Left forelimb (tissue), 1 donor: ENCODE data around the gene ZNF554.
"Not testable (repeated sequence)": the region's sequence is repeated elsewhere in the genome, so short reads cannot be mapped to it uniquely, and the experiment has no call there.

ENCODE experiments used
- DNase-seq: peaks from one replicate; pipeline ENCODE4 v3.0.0-alpha.2; 2018; ENCODE audit warnings: low spot score

Gene ZNF554

DNA sequence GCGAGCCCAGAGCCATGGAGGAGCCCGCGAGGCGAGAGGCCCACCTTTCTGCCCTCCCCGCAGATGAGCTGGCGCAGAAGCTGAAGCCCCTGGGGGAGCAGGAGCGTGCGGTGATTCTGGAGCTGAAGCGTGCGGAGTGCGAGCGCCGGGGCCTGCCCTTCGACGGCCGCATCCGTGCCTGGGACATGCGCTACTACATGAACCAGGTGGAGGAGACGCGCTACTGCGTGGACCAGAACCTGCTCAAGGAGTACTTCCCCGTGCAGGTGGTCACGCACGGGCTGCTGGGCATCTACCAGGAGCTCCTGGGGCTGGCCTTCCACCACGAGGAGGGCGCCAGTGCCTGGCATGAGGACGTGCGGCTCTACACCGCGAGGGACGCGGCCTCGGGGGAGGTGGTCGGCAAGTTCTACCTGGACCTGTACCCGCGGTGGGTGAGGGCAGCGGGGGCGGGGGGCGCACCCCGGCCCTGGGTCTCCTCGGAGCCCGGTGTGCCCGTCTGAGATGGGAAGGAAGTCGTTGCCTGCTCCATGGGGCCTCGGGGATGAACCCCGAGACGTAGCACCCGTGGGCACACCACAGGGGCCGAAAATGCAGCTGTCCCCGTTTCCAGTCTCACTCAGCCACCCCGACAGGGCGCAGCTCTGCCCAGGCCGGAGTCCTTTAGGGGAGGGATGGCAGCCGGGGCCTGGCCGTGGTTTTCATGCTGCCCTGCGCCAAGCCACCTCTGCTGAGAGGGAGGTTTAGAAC, 12.1 kb upstream of the ZNF554 start:
- no peak for DNase-seq

DNA sequence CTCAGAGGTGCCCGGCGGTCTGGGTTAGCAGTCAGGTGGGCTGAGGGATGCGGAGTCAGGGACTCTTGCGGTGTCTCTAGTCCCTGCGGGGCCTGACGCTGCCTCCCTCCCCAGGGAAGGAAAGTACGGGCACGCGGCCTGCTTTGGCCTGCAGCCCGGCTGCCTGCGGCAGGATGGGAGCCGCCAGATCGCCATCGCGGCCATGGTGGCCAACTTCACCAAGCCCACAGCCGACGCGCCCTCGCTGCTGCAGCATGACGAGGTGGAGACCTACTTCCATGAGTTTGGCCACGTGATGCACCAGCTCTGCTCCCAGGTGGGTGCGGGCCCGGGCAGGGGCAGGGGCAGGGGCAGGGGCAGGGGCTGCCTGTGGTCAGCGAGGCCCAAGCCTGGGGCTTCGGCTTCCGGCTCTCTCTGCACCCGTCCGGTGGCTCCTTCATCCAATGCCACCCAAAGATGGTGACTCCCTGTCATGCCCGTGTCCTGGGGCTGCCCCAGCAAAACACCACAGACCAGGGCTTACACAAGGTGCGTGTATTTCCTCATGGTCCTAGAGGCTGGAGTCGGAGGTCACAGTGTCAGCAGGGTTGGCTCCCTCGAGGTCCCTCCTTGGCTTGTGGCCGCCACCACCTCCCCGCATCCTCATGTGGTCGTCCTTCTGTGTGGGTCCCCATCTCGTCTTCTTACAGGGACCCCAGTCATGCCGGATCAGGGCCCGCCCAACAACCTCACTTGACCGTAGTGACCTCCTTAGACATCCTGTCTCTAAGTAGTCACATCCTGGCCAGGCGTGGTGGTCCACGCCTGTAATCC, 11.3 kb upstream of the ZNF554 start:
- DNase-seq: no peak

DNA sequence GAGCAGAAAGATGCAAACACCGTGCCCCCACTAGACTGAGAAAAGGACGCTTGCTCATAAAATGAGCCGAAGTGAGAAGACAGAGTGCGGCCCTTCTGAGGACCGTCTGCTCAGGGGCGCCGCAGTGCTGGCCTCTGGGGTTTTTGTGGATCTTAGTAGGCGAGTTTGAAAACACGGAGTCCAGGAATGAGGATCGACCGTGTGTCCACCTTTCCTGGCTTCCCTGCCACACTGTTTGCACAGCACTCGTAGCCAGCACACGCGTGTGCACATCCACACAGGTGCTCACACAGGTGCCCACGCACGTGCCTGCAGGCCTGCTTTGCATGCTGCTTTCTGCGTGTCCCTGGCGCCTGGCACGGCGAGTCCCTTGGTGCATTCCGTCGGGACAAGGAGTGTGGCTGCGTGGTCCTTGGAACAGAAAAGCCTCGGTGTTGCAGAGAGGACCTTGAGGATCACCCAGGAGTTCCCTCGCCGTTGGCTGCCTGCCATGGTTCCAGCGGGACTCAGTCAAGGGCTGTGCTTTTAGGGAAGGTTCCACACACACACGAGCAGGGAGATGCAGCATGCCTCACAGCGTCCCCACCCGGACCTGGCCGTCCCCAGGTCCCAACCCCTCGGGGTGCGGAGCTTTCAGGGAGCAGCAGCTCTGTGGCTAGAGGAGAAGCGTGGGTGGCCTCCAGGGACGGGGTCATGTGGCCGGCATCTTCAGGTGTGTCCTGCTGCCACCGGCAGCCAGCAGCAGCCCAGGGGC, 10.1 kb upstream of the ZNF554 start:
- DNase-seq: no peak

GRCh38 chr19:2810141-2811091, 9.3 kb upstream of the ZNF554 start:
- no peak for DNase-seq

- DNase-seq: no peak
These were observed 8.4 kb upstream of the ZNF554 start for GRCh38 chr19:2811221-2811722.

- DNase-seq: no peak
These were observed 7.8 kb upstream of the ZNF554 start for GRCh38 chr19:2811735-2812413.

DNA sequence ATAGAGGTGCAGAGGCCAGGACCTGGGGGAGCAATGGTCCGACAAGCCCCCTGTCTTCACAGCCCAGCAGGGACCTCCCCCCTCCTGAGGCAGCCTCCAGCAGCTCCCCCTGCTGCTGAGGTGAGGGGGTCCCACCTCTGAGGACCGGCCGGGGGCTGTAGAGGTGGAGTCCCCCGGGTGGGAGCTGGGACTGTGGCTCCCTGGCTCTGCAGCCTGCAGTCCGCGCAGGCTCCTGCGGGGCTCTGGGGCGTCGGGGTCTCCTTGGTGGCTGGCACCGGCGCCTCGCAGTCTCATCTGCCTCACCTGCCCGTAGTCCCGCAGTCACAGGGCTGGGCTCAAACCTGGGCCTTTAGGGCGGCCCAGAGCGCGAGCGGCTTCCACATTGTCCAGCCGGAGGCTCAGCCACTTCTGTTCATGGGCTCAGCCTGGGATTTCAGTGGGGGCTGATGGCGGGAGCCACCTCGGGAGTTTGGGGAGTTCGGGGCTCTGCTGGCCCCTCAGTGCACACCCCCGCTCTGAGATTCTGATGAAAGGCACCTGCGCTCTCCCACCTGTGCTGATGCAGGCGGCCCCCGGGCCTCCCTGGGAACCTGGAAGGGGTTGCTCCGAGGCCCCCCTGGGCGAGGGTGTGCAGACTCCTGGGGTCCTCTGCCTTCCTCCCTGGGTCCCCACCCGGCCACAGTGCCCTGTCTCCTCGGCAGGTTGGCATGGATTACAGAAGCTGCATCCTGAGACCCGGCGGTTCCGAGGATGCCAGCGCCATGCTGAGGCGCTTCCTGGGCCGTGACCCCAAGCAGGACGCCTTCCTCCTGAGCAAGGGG, 7.0 kb upstream of the ZNF554 start:
- DNase-seq: no peak

GRCh38 chr19:2813235-2814160, 6.2 kb upstream of the ZNF554 start:
- DNase-seq: no peak

GRCh38 chr19:2814426-2814825, 5.2 kb upstream of the ZNF554 start:
- no peak for DNase-seq

- no peak for DNase-seq
These were observed 4.5 kb upstream of the ZNF554 start for GRCh38 chr19:2815191-2815614.

DNA sequence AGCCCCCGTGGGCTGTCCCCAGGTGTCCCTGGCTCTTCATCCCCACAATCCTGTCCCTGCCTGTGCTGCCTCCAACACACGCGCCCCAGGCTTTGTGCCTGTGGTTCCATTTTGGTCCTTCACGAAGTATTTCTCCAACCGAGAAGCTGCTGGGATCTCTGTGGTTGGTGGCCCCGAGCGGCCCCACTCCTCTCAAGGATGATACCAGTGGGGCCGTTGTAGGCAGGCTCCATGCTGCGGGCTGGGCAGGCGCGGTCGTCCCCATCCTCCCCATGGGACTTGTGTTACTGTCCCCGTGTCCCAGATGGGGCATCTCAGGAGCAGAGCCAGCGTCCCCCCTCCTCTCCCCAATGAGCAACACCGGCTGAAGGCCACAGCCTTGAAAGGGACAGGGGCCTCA, 3.7 kb upstream of the ZNF554 start:
- DNase-seq: no peak

- DNase-seq: no peak
These were observed 3.0 kb upstream of the ZNF554 start for GRCh38 chr19:2816641-2817040.

DNA sequence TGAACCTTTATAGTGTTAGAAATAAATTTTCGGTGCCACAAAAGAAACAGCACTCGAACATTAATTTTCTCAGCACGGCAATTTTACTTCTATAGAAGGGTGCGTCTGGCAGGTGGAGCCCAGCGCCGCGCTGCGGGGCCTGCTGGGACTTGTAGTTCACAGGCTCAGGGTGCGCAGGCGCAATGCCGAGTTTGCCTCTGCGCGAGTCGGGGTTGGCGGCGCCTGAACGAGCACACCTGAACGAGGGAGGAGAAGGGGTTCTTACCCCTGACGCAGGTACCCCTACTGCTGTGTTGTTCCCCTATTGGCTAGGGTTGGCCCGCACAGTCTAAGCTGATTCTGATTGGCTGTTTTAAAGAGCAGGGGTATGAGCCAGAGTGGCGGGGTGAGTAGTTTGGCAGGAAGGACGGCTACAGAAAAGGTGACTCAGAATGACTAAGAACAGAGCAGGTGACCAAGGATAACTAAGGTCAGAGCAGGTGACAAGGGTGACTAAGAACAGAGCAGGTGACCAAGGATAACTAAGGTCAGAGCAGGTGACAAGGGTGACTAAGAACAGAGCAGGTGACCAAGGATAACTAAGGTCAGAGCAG, 2.3 kb upstream of the ZNF554 start:
- not testable (repeated sequence) for DNase-seq

GRCh38 chr19:2820112-2820702, 539 bp downstream of the ZNF554 start:
- DNase-seq: no peak

- DNase-seq: no peak
These were observed 3.2 kb downstream of the ZNF554 start for GRCh38 chr19:2822846-2823245.

DNA sequence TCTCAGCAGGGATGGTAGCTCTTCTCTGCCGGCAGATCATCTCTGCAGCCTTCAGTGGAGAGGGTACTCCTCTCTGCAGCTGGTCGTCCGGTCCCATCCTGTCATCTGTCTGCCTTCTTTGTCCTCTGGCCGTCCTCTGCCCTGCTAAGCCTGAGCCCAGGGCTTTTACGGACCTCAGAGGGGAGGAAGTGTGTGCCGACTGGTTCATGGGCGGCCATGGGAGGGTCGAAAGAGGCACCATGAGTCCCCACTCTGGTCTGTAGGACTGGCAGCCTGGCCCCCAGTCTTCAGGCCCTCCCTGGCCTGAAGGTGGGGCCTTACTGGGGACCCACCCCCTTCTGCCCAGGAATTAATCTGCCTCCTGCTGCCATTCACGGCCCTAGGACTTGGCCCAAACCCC, 4.0 kb downstream of the ZNF554 start:
- no peak for DNase-seq

GRCh38 chr19:2824129-2824528, 4.5 kb downstream of the ZNF554 start:
- DNase-seq: no peak

- DNase-seq: no peak
These were observed 7.4 kb downstream of the ZNF554 start for GRCh38 chr19:2827022-2827421.
